Panc1 (cell line): ENCODE data around the gene PELI2. TPM values are rescaled to one million over a fixed set of nuclear protein-coding genes. Genes with fewer than 3 reads are reported as not detected.

Source experiments
- ATAC-seq: fragments of 200-7000 bp; cut with Tn5 transposase; 2 replicates; pipeline ENCODE4 v1.9.1; 2020; ENCODE audit warnings: mild to moderate bottlenecking, moderate library complexity
- BruUV-seq: library from RNA; stranded (reverse); fragments of 400-500 nt; replicated peaks from 2 replicates; lab custom pipeline; 2021; lab: Mats Ljungman, UMichigan
- CTCF ChIA-PET: fragments of 300-600 bp; sonication (Branson Sonifier 250); formaldehyde crosslinking; loops from one replicate; lab custom pipeline; 2022; ENCODE audit warnings: antibody characterized with exemption; lab: Charles Lee
- POLR2A ChIA-PET: fragments of 300-600 bp; sonication (Branson Sonifier 250); formaldehyde crosslinking; loops from one replicate; lab custom pipeline; 2022; ENCODE audit warnings: antibody characterized with exemption; lab: Charles Lee
- DNase-seq: peaks from one replicate; pipeline ENCODE4 v3.0.0-alpha.2; 2010; ENCODE audit warnings: low read depth, low spot score
- H3K27ac ChIP-seq: 2 replicates; pipeline ENCODE4 v1.5.1; 2011; ENCODE audit warnings: mild to moderate bottlenecking, low read length, inconsistent platforms
- H3K27me3 ChIP-seq: fragments of 200-500 bp; sonication (Bioruptor generic); 2 replicates; pipeline ENCODE4 v1.6.0; 2014; ENCODE audit warnings: low read length, inconsistent platforms; ENCODE audit not compliant: control insufficient read depth, insufficient read depth
- H3K36me3 ChIP-seq: fragments of 200-500 bp; sonication (Bioruptor generic); 2 replicates; pipeline ENCODE4 v1.5.1; 2014; ENCODE audit warnings: inconsistent platforms, mild to moderate bottlenecking, low read length, moderate library complexity; ENCODE audit not compliant: control insufficient read depth, insufficient read depth
- H3K4me1 ChIP-seq: 2 replicates; pipeline ENCODE4 v1.5.1; 2011; ENCODE audit warnings: inconsistent platforms, mild to moderate bottlenecking, low read length, moderate library complexity; ENCODE audit not compliant: control insufficient read depth, insufficient read depth
- H3K4me3 ChIP-seq, 2 experiments: 2 replicates each; pipeline ENCODE4 v1.5.1; 2011 to 2012; ENCODE audit warnings: low read depth in 2 of 2, low read length in 2 of 2, mild to moderate bottlenecking in 2 of 2, inconsistent platforms in 1 of 2, moderate library complexity in 1 of 2
- H3K9me3 ChIP-seq: fragments of 200-500 bp; sonication (Bioruptor generic); 2 replicates; pipeline ENCODE4 v1.5.1; 2014; ENCODE audit warnings: low read depth, mild to moderate bottlenecking, inconsistent platforms, low read length, moderate library complexity; ENCODE audit not compliant: control insufficient read depth, insufficient read depth
- CTCF ChIP-seq: fragments of 450-650 bp; IDR thresholded peaks from 2 replicates; pipeline ENCODE4 v1.5.1; 2017; ENCODE audit warnings: mild to moderate bottlenecking
- POLR2AphosphoS5 ChIP-seq: IDR thresholded peaks from 2 replicates; pipeline ENCODE4 v1.6.1; 2012; ENCODE audit warnings: mild to moderate bottlenecking, low read depth, low read length, moderate library complexity
- REST ChIP-seq, 2 experiments: IDR thresholded peaks; 2 replicates each; pipeline ENCODE4 v1.6.1; 2011 to 2012; ENCODE audit warnings: low read depth in 2 of 2, control low read depth in 1 of 2, low read length in 1 of 2, mild to moderate bottlenecking in 1 of 2, moderate library complexity in 1 of 2; ENCODE audit not compliant: insufficient read depth in 1 of 2
- SIN3A ChIP-seq: IDR thresholded peaks from 2 replicates; pipeline ENCODE4 v1.6.1; 2012; ENCODE audit warnings: low read depth, mild to moderate bottlenecking, low read length, moderate library complexity, borderline replicate concordance; ENCODE audit not compliant: insufficient read depth
- TCF7L2 ChIP-seq: IDR thresholded peaks from 2 replicates; pipeline ENCODE4 v1.6.1; 2011; ENCODE audit warnings: mild to moderate bottlenecking, low read depth, low read length, inconsistent platforms
- in situ Hi-C: cut with HindIII; loops from 2 replicates; pipeline ENCODE4 v1.10.0; 2016; ENCODE audit warnings: low sequenced_read_pairs, low pct_unique_long_range_greater_than_20kb
- intact Hi-C: fragments of 100-400 bp; cut with micrococcal nuclease; formaldehyde crosslinking; loops from one replicate; pipeline ENCODE4 v1.10.0; 2022; ENCODE audit not compliant: unreplicated experiment
- total RNA-seq: library from RNA; stranded (reverse); gene quantifications from one replicate; pipeline ENCODE4 v1.2.1, GENCODE V29; 2021; ENCODE audit not compliant: unreplicated experiment

The PELI2 gene
- total RNA-seq, 1 experiment from 2014 or later = 0.28 TPM

GRCh38 chr14:56241461-56241860 is 123.2 kb downstream of the PELI2 start:
- no peaks in the 10 kb centered on the region for H3K9me3 ChIP-seq
- CTCF ChIA-PET = no interaction called here
- H3K27me3 ChIP-seq = no peaks in the 10 kb centered on the region
- BruUV-seq = no TSS peak
- POLR2A ChIA-PET = no interaction called here
- in situ Hi-C loops = no loop called here
- no peaks in the 10 kb centered on the region for H3K4me1 ChIP-seq
- H3K4me3 ChIP-seq = no peak overlapping the region
- no peak for TF ChIP-seq CTCF
- TF ChIP-seq REST (IDR thresholded peaks at IDR 0.05; ENCODE audit: insufficient read depth in 1 of 2, low read depth in 2 of 2, low read length in 1 of 2) = no peak
- DNase-seq = no peak
- no peak overlapping the region for H3K27ac ChIP-seq
- intact Hi-C loops = no loop called here
- H3K36me3 ChIP-seq = no peaks in the 10 kb centered on the region
- no peak for ATAC-seq

- CTCF ChIA-PET = no interaction called here
- intact Hi-C loops = no loop called here
These were observed 124.9 kb downstream of the PELI2 start for GRCh38 chr14:56243110-56243509.

More at GRCh38 chr14:56243110-56243509, 124.9 kb downstream of the PELI2 start:
- DNase-seq = no peak
- TF ChIP-seq CTCF (no peak), SIN3A (no peak), REST (IDR thresholded peaks at IDR 0.05; ENCODE audit: insufficient read depth in 1 of 2, low read depth in 2 of 2, low read length in 1 of 2) (no peak), TCF7L2 (no peak), POLR2AphosphoS5 (no peak)
- no TSS peak for BruUV-seq
- Histone ChIP-seq H3K9me3 (no peaks in the 10 kb centered on the region), H3K36me3 (no peaks in the 10 kb centered on the region), H3K4me1 (no peaks in the 10 kb centered on the region), H3K4me3 (no peak overlapping the region), H3K27me3 (no peaks in the 10 kb centered on the region), H3K27ac (no peak overlapping the region)
- in situ Hi-C loops = no loop called here
- POLR2A ChIA-PET = no interaction called here
- no peak for ATAC-seq
